Eye (tissue), 1 donor: ENCODE data around the gene FABP3.

Experiments used
- DNase-seq: peaks from one replicate; pipeline ENCODE4 v3.0.0-alpha.2; 2015

FABP3 gene

DNA sequence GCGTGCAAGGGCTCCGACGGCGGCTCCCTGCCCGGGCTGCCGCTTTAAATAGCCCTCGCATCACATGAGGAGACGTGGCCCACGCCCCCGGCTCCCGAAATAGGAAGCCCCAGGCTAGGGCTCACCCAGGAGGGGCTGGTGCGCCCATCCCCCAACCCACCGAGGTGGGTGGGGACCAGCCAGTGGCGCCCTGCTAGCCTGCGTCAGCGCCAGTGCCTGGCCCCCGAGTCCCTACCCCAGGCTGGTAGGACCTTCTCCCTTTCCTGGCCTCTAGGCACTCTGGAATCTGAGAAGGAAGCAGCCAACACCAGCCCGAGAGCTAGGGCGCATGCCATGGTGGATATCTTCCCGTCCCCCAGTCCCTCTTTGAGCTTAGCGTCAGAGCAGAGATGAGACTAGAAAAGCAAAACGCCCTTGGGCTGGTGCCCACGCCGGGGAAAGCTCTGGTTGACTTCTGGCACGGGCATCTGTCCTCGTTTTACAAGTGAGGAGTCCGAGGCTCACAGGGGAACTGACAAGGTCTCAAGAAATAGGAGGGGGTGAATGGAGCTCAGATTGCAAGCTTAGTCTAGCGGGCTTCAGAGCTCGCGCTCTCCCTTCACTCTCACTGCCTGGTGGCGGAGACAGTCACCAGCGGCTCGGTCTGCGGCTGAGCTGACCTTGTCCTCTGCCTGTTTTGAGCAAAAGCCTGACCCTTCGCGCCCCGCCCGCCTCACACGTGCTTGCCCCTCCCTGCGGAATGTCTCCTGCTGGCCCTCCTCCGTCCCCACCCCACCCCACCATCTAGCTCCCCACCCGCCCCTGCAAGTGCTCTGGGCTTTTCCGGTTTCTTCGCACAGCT is at the start of gene FABP3:
Gene FABP3 (minus strand): TSS at position 21 of the 841 bp plus-strand sequence. CDS start 62 bp downstream, outside the sequence.
- peak; percentile 94 for DNase-seq

DNA sequence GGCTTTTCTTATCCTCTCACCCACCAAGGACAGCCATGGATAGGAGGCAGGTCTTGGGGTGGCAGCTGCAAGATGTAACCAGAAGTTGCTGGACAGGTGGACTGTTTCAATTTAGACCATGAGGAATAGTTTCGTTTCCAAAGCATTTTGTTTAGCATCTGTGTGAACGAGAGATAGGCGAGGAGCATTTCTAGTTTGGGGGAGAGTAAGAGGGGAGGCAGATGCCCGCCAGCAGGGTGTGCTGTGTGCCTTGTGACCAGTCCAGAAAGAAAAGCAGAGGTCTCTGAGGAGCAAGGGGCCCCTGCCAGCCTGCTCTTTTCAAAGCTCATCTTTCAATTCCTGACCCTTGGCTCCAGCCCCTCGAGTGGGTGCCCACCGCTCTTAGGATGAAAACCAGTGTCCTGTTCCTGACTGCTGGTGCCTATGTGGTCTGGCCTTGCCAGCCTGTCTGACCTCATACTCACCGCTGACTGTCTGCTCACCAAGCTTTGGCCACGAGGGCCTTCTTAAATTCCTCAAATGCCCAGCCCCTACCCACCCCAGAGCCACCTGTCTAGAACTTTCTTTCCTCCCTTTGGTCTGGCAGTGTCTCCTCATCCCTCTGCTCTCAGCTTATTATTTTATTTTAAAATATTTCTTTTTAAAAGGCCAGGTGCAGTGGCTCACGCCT is 48.6 kb upstream of the FABP3 start:
- peak; percentile 53 for DNase-seq

DNA sequence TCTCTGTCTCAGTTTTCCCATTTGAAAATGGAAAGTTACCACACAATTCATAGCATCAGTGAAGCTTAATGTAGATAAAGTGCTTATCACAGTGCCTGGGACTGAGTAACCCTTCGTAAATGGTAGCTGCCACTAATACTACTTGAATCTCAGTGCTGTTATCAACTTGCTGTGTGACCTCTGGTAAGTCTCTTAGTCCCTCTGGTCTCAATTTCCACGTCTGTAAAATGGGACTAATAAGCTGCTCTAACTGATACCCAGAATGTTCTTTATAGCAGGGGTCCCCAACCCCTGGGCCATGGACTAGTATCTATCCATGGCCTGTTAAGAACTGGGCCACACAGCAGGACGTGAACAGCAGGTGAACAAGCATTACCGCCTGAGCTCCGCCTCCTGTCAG is 47.8 kb upstream of the FABP3 start:
- no peak for DNase-seq

DNA sequence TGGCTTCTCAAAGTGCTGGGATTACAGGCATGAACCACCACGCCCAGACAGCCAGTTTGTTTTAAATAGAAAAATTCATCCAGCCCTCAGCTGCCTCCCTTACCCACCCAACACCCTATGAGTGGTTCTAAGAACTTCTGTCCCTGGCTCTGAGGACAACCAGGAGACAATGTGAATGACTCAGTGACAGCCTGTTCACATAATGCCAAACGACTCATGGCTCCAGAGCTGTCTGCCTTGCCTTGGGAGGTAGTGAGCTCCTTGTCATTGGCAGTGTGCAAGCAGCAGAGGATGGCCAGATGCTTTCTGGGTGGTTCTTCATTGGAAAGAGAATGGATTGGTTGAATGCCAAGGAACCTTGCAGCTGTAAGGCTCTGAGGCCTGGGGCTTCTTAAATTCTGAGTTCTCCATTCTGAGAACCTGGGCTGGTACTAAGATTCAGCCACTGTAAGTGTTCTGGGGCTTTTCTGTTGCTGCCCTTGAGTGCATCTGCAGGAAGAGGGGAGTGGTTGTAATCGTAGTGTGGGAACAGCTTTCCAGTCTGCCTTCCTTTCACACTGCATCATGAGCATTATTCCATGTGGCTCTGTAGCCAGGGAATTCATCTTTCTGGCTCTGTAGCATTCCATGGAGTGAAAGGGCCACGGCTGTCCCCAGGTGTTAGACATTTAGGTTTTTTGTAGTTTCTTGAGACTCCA is 45.9 kb upstream of the FABP3 start:
- no peak for DNase-seq

DNA sequence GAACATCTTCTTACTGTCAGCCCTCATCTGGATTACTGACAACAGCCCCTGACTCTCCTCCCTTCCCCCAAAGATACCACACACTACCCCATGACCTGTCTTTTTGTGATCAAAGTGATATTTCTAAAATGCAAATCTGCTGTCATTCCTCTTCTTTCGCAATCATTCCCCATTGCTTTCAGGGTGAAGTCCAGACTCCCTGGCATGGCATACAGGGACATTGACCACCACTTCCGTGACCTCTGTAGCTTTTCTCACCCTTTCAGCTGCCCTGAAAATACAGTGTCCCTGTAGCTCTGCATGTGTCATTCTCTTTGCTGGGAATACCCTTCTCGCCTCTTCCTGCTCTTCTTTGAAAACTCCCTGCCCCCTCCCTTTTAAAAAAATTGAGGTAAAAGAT is 44.3 kb upstream of the FABP3 start:
- DNase-seq: no peak

DNA sequence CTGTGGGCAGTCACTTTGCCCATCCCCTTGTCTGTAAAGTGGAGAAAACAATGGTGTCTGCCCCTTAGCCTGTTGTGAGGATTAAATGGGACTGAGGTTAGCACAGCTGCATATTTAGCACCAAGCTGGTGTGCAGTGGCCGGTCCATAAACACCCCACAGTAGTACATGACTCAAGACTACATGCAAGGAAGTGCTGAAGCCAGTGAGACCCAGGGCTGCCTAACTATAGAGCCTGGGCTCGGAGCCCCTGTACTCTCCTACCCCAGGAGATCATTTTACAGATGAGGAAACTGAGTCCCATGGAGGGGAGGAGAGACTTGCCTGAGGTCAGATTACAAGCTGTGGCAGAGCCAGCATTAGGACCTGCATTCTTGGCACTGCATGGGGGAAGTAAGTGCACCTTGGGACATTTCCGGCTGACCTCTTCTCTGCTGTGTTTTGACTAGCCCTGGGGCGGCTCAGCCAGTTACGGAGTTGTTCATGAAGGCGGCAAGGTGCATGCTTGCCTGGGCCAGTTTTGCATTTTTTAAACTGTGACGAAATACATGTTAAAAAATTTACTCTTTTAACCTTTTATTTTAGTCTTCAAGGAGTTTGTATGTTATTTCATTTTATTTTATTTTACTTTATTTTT is 43.3 kb upstream of the FABP3 start:
- no peak for DNase-seq

DNA sequence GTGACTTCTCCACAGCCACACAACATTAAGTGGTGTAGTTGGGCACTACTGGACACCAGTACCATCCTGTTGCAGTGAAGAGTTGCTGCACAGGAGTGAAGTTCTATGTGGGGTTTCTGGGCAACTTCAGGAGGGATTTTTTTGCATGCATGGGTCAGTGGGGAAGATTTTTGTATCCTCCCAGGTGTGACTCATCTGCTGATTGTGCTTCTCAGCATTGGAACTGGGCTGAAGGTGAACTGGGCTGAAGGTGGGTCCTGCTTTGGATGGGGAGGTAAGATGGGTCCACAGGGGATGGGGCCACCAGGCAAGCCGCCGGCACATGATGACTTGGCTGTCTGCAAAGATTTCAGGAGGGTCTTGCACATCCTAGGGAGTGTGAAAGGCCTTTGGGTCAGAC is 42.8 kb upstream of the FABP3 start:
- no peak for DNase-seq

DNA sequence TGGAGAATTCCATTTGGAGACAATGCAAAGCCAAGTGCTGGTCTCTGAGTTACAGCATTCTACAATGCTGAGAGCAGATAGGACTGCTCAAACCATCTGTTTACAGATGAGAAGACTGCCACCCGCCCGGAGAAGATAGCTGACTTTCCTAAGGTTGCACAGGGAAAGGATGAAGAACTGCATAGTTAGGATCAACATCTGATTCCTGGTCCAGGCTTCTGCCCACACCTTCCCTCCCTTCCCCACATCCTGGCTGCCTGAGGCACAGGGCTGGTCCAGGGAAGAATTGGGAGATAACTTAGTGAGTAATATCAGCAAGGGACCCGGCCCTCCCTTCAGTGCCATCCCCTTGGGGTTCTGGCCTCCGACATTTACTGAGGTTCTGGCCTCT is 42.1 kb upstream of the FABP3 start:
- DNase-seq: no peak

DNA sequence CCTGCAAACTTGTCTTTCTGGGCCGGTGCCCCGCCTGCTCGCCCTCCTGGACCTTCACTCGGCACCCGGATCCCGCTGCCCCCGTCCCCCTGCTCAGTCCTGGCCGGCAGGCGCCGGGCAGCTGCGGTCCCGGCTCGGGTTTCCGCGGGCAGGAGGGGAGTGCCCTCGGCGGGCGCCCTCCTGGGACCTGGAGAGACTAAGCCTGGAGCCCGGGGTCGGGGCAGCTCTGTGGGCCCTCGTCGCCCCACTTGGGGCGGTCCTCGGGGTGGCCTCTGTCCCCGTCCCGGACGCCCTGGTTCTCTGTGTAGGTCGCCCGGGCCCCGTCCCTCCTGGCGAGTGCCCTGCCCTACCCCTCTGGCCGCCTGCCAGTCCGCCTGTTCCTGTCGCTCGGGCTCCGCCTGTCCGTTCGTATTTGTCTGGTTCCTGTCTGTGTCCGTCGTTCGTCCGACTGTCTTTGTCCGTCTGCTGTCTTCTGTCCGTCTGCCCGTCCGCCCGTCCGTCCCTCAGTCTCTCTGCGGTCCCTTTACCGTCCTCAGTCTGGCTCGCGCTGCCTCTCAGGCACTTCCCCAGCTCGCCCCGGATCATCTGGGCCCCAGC is 40.6 kb upstream of the FABP3 start:
- peak; percentile 88 for DNase-seq

DNA sequence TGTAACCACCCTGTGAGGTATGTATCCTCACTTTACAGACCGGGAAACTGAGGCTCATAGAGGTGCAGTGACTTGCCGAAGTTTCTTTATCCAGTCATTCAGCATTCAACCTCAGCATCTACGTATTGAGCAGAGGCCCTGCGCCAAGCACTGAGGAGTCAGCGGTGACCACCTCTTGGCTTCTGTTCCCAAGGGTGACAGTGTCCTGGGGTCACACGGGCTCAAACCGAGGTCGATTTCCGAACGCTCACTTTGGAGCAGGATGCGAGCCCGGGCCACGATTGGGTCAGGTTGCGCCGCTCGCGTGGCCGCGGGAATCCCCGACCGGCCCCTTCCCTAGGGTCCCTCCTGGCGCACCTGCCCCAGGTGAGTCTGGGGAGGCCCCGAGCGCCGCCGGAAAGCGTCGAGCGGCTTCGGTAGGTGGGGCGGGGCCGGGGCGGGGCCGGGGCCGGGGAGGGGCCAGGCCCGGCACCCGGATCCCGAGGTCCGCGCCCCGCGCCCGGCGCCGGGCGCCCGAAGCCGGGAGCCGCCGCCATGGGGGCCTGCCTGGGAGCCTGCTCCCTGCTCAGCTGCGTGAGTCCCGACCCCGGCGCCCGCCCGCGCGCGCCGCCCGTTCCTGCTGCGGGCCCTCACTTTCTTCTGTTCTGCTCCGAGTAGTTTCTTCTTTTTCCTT is 40.0 kb upstream of the FABP3 start, which contains the start of gene SERINC2:
Gene SERINC2 (plus strand): TSS at position 482 of the 673 bp plus-strand sequence. CDS start 53 bp downstream, at position 535.
- DNase-seq: no peak

DNA sequence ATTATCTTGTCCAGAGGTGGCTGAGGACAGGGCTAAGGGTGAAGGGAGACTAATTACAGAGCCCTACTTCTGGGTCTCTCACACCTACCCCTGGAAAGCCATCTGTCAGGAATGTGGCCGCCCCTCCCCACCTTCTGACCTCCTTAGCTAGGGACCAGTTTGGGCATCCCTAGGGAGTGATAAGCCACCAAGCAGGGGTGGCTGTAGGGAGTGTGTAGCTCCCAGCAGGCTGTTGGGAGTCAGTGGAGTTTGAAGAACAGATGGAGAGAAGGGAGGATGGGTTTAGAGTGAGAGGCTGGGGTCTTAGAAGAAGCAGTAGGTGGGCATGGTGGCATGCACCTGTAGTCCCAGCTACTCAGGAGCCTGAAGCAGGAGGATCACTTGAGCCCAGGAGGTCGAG is 39.3 kb upstream of the FABP3 start:
- DNase-seq: no peak

DNA sequence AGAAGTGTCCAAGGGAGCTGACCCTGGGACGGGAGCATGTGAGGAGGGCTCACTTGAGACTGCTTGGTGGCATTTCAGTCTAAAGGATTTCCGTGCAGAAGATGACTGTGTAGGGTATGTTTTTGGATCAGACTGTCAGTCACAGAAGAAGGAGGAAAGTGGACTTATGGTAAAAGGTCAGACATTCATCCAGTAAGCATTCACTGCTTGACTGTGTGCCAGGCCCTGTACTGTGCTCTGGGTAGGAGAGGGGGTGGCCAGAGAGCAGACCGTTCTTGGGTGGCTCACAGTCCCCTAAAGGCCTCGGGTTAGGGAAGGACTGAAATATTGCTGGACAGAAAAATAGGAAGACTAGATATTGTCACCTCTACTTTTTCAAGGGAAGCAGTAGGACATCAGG is 38.0 kb upstream of the FABP3 start:
- DNase-seq: no peak

DNA sequence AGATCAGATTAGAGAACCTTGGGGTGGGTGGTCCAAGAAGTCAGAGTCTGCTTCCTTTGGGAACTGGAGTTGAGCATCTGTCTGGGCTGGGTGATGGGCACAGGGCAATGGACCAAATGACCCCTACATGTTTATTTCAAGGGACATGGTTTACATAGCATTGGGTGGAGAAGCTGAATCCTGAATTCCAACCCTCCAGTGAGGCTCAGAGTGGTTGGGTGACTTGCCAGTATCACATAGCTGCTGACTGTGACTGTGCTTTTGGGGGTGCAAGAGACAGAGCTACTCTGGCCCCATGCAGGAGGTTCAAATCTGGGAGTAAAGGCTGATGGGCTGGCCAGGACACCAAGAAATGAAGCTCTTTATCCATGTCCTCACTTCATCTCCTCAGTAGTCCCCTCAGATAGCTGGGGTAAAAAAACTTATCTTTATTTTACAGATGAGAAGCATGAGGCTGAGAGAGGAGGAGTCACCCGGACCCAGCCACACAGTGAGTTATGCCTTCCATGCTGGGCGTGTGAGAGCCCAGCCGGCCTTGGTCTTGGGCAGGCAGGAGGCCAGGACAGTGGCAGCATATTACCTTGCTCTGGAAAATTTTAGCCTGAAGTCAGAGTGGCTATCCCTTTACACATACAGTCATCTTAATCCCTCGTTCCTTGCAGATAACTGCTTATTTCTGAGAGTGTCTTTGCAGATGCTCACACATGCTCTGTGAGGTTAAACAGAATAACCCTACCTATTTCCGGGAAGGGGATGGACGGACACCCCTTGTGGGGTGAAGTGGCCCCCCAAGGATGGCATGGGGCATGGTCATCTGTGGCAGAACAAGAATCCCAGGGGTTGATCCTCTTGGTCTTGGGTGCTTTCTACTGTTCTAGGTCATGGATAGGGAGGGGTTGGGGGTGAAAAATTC is 37.3 kb upstream of the FABP3 start:
- DNase-seq: no peak

DNA sequence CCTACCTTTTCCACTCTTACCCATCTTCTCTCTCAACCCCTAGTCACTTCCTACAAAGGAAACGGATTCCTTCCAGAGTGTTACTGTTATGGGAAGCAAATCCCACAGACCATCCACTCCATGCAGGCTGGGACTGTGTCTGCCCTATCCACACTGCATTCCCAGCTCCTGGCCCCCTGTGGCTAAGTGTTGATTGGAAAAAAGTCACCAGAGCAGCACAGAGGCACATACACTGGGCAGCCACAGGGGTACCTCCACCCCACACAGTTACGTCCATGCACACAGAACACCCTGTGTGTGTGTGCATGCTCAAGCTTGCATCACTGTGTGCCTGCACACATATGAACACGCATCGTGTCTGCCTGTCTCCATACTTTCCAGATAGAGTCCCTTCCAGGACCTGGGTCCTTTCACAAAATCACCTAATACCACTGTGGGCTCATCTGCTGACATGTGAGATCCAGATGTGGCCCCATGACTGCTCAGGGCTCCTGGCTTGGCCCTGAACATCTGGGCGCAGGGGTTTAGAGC is 36.0 kb upstream of the FABP3 start:
- no peak for DNase-seq

DNA sequence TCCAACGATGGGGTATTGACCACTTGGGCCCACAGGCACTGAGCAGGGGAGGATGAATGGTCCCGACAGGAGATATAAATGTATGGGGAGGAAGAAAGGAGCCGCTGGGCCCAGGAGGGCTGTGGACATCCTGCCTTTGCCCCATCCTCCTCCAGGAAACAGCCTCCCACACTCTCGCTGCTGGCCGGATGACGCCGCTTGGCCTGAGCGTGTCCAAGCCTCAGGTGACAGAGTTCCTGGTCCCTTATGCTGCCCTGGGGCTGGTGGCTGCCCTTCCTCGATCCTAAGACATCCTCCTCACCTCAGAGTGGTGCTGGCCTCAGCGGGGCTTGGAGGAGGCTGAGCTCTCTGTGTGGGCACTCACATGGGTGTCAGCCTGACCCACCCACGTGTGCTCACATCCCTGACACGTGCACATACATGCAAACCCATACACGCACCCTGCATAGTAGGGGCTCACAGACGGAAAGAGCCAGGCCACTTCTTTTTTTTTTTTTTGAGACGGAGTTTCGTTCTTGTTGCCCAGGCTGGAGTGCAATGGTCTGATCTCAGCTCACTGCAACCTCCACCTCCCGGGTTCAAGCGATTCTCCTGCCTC is 34.3 kb upstream of the FABP3 start:
- no peak for DNase-seq

DNA sequence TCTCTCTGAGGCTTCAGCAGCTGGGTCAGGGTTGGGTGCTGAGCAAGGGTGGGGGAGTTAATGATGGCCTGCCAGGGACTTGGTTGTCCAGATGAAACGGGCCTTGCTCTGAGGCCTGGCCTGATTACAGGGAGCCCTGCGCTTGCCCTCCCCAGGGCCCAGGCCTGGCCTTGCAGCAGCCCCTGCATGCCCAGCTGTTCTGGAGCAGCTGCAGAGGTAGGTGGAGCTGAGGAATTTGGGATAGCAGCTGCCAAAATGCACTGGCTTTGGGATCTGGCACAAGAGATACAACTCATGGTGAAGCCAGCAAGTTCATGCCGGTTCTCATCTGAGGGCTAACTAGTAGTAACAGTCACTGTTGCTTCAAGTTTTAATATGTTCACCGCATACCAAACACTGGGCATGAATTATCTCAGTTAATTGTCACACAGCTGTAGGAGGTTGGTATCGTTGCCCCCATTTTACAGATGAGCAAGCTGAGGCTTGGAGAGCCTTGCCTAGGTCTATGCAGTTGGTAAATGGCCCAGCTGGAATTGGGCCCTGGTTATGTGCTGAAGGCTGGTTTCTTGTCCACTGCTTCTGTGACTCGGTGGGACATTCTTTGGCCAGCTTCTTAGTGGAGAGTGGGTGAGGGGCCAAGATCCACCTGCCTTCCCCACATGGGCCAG is 32.8 kb upstream of the FABP3 start:
- no peak for DNase-seq

DNA sequence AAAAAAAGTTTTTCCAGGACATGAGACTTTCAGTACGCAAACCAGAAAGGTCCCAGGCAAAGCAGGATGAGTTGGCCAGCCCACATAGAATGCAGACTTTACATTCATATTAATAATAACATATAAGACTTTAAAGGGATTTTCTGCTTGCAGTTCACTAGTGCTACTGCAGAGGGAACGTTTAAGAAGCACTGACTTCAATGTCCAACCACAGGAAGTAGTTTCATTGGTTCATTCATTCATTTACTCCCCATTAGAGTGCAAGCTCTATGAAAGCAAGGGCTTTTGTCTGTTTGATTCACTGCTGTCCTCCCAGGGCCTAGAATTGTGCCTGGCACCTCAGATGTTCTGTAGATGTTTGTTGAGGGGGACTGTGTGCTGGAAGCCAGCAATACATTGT is 28.4 kb upstream of the FABP3 start:
- DNase-seq: no peak

DNA sequence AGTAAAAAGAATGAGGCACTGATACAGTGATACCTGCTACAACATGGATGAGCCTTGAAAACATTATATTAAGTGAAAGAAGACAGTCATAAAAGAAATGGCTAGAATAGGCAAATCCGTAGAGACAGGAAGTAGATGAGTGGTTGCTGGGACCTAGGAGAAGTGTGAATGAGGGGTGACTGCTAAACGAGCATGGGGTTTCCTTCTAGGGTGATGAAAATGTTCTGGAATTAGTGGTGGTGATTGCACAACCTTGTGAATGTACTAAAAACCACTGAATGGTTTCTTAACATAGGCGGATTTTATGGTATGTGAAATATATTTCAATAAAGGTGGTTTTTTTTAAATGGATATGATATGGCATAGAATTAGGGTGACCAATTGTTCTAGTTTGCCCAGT is 27.5 kb upstream of the FABP3 start:
- no peak for DNase-seq

DNA sequence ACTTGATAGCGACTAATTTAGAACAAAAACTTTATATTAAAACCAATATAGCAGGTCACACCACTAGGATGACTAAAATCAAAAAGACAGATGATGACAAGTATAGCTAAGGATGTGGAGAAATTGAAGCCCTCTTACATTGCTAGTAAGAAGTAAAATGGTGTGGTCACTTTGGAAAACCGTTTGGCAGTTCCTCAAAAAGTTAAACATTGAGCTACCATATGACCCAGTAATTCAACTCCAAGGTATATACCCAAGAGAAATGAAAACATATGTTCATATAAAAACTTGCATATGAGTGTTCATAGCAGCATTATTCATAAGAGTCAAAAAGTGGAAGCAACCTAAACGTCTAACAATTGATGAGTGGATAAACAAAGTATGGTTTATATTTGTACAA is 27.1 kb upstream of the FABP3 start:
- DNase-seq: no peak

DNA sequence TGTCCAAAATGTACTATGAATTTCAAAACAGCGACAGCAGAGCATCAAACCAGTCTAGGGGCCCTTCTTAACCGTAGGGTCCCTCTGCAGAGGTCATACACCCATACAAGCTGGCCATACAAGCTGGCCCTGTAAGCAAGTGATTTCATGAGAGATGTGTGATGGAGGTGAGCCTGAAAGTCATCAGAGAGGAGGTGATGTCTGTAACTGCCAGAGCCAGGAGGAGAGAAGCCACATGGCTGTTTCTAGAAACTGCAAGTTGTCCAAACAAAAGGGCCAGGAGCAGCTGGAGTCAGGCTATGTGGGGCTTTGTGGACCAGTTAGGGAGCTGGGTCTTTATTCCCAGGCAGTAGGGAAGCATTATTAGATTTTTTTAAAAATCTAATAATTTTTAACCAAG is 25.4 kb upstream of the FABP3 start:
- DNase-seq: no peak
